OCI-LY3 (cell line): ENCODE data around the gene EXOC4.

Experiments used
- H2AFZ ChIP-seq: fragments of 200-600, 300-600 bp; shearing (Covaris generic); 2 replicates; pipeline ENCODE4 v1.6.0; 2014; ENCODE audit warnings: antibody characterized with exemption, low read depth, low read length
- H3K27ac ChIP-seq: fragments of 200-600, 300-600 bp; sonication (generic); 2 replicates; pipeline ENCODE4 v1.5.1; 2014; ENCODE audit warnings: mild to moderate bottlenecking, low read length, moderate library complexity, mixed read lengths
- H3K27me3 ChIP-seq: fragments of 200-600, 300-600 bp; sonication (generic); 2 replicates; pipeline ENCODE4 v1.6.1; 2014; ENCODE audit warnings: low read depth, low read length, mixed read lengths
- H3K36me3 ChIP-seq: fragments of 200-600, 300-600 bp; sonication (generic); replicated peaks from 2 replicates; pipeline ENCODE3; 2014; ENCODE audit warnings: low read depth, low read length, mixed read lengths
- H3K4me1 ChIP-seq: fragments of 300-600, 200-600 bp; sonication (generic); 2 replicates; pipeline ENCODE4 v1.6.1; 2014; ENCODE audit warnings: low read length, mixed read lengths
- H3K4me2 ChIP-seq: fragments of 200-600, 300-600 bp; sonication (generic); 2 replicates; pipeline ENCODE4 v1.6.1; 2014; ENCODE audit warnings: low read length, mixed read lengths
- H3K4me3 ChIP-seq: fragments of 300-600, 200-600 bp; sonication (generic); 2 replicates; pipeline ENCODE4 v1.5.1; 2014; ENCODE audit warnings: antibody characterized with exemption, mild to moderate bottlenecking, low read length, moderate library complexity
- H3K79me2 ChIP-seq: fragments of 300-600, 200-600 bp; shearing (Covaris generic); 2 replicates; pipeline ENCODE4 v1.6.1; 2014; ENCODE audit warnings: mild to moderate bottlenecking, low read length, mixed read lengths
- H3K9ac ChIP-seq: fragments of 300-600, 200-600 bp; shearing (Covaris generic); 2 replicates; pipeline ENCODE4 v1.6.0; 2014; ENCODE audit warnings: mild to moderate bottlenecking, low read length, moderate library complexity
- H3K9me3 ChIP-seq: fragments of 200-600, 300-600 bp; shearing (Covaris generic); 2 replicates; pipeline ENCODE4 v1.6.1; 2014; ENCODE audit warnings: low read length, mixed read lengths; ENCODE audit not compliant: insufficient read depth
- H4K20me1 ChIP-seq: fragments of 200-600, 300-600 bp; sonication (generic); 2 replicates; pipeline ENCODE4 v1.6.1; 2016; ENCODE audit warnings: low read length, mixed read lengths; ENCODE audit not compliant: insufficient read depth
- EZH2phosphoT487 ChIP-seq: fragments of 200-600 bp; shearing (Covaris generic); IDR thresholded peaks from 2 replicates; pipeline ENCODE4 v1.6.1; 2018; ENCODE audit warnings: antibody characterized with exemption, mixed run types, low read depth
- TF ChIP-seq, protein P1 (sequence below): fragments of 200-600, 300-600 bp; sonication (generic); IDR thresholded peaks from 2 replicates; pipeline ENCODE4 v1.5.1; 2014; ENCODE audit warnings: antibody characterized with exemption, low read length, low read depth

Gene EXOC4

DNA sequence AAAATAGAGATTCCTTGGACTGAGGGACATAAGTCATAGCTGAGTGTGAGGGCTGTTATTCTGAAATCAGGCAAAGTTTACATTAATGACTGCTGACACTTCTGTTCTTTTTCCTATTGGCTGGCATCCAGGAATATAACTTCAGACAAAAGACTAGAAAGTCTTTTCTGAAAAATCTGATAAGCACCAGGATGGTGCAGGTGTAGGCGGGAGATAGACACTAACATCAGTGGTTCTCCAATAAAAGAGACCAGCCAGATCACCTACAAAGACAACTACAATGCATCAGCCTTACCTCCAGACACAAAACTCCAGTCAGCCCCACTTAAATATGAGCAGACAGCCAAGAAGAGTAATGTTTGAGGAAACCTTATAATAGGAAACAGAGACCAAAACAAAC lies 705.9 kb downstream of the EXOC4 start:
- Histone ChIP-seq H3K4me3 (no peak overlapping the region), H3K4me2 (no peak overlapping the region), H3K79me2 (no peaks in the 10 kb centered on the region), H2AFZ (no peak overlapping the region), H3K9me3 (peaks cover 7% of the 10 kb centered on the region), H3K9ac (no peak overlapping the region), H4K20me1 (no peaks in the 10 kb centered on the region), H3K27ac (no peak overlapping the region), H3K4me1 (peaks cover 14% of the 10 kb centered on the region), H3K27me3 (no peaks in the 10 kb centered on the region), H3K36me3 (peaks cover 11% of the 10 kb centered on the region)
- TF ChIP-seq, protein P1, sequence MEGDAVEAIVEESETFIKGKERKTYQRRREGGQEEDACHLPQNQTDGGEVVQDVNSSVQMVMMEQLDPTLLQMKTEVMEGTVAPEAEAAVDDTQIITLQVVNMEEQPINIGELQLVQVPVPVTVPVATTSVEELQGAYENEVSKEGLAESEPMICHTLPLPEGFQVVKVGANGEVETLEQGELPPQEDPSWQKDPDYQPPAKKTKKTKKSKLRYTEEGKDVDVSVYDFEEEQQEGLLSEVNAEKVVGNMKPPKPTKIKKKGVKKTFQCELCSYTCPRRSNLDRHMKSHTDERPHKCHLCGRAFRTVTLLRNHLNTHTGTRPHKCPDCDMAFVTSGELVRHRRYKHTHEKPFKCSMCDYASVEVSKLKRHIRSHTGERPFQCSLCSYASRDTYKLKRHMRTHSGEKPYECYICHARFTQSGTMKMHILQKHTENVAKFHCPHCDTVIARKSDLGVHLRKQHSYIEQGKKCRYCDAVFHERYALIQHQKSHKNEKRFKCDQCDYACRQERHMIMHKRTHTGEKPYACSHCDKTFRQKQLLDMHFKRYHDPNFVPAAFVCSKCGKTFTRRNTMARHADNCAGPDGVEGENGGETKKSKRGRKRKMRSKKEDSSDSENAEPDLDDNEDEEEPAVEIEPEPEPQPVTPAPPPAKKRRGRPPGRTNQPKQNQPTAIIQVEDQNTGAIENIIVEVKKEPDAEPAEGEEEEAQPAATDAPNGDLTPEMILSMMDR: no peak
- no peak for TF ChIP-seq EZH2phosphoT487

DNA sequence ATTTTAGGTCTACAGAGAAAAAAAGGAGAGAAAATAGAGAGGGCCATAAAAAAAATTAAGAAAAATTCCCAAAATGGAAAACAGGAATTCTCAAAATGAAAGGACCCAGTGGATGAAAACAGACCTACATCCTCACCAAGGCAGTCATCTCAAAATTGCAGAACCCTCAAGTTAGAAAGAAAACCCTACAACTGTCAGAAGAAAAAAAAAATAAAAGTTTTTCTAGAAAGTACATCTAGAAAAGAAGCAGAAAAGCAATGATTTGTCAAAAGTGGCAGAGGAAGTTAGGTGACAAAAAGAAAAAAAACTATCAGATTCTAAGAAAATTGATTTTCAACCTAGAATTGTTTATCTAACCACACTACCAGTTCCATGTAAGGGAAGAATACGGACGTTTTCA lies 706.6 kb downstream of the EXOC4 start:
- H3K79me2 ChIP-seq: no peaks in the 10 kb centered on the region
- no peak overlapping the region for H3K9ac ChIP-seq
- peaks cover 8% of the 10 kb centered on the region for H3K36me3 ChIP-seq
- H4K20me1 ChIP-seq: no peaks in the 10 kb centered on the region
- H3K4me1 ChIP-seq: peaks cover 14% of the 10 kb centered on the region
- no peak overlapping the region for H2AFZ ChIP-seq
- no peak overlapping the region for H3K27ac ChIP-seq
- TF ChIP-seq, protein P1: no peak
- TF ChIP-seq EZH2phosphoT487: no peak
- H3K4me2 ChIP-seq: no peak overlapping the region
- no peaks in the 10 kb centered on the region for H3K27me3 ChIP-seq
- H3K9me3 ChIP-seq: peaks cover 7% of the 10 kb centered on the region
- H3K4me3 ChIP-seq: no peak overlapping the region

DNA sequence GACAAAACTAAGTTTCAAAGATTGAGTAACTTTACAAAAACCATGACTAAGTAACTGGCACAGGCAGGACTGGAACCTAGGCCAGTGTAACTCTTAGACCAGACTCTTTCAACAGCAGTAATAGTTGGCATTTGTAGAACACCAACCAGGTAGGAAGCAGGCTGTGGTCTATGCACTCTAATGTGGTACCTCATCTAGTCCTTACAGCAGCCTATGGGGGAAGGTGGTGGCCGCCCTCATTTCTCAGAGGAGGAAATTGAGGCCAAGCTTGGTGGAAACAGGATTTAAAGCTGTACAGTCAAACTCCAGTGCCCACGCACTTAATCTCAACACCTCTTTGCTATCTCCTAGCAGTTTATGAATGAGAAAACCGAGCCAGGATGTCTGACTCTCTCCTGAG lies 708.8 kb downstream of the EXOC4 start:
- H3K4me3 ChIP-seq: no peak overlapping the region

DNA sequence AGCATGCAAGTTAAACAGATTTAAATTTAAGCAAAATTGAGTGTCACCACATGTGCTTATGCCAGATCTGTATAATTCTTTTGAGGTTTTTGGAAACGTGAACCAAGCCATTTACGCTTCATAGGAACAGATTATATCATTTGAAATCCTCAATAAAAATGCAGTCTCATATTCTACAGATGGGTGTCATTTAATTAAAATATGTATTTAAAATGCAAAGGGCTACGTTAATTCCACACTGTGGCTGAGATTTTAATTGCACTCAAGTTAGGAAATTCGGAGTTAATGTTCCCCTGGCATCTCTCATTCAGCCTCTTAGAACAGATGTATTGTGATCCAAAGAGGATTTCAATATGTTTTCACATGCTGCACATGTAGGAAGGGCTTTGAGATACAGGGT lies 709.8 kb downstream of the EXOC4 start:
- H4K20me1 ChIP-seq: no peaks in the 10 kb centered on the region
- peaks cover 12% of the 10 kb centered on the region for H3K4me1 ChIP-seq
- no peak for TF ChIP-seq EZH2phosphoT487
- TF ChIP-seq, protein P1: no peak
- H2AFZ ChIP-seq: no peak overlapping the region
- no peaks in the 10 kb centered on the region for H3K9me3 ChIP-seq
- no peak overlapping the region for H3K27ac ChIP-seq
- H3K27me3 ChIP-seq: no peaks in the 10 kb centered on the region
- no peak overlapping the region for H3K4me3 ChIP-seq
- H3K36me3 ChIP-seq: no peaks in the 10 kb centered on the region
- no peak overlapping the region for H3K4me2 ChIP-seq
- H3K9ac ChIP-seq: no peak overlapping the region
- H3K79me2 ChIP-seq: no peaks in the 10 kb centered on the region

More for the DNA sequence above, 708.8 kb downstream of the EXOC4 start:
- Histone ChIP-seq H3K27me3 (no peaks in the 10 kb centered on the region), H3K4me1 (peaks cover 14% of the 10 kb centered on the region), H3K79me2 (no peaks in the 10 kb centered on the region), H3K36me3 (no peaks in the 10 kb centered on the region), H3K4me2 (no peak overlapping the region), H4K20me1 (no peaks in the 10 kb centered on the region), H3K9ac (no peak overlapping the region), H2AFZ (no peak overlapping the region), H3K9me3 (no peaks in the 10 kb centered on the region), H3K27ac (no peak overlapping the region)
- TF ChIP-seq, protein P1: no peak
- no peak for TF ChIP-seq EZH2phosphoT487
